Mesendoderm (in vitro differentiated cells): ENCODE results near the gene RAVER1.
"Not testable (repeated sequence)": the region's sequence is repeated elsewhere in the genome, so short reads cannot be mapped to it uniquely, and the experiment has no call there.

Experiments
- DNase-seq: peaks from one replicate; pipeline ENCODE4 v3.0.0; 2013
- H2AK5ac ChIP-seq: 2 replicates; pipeline ENCODE4 v1.6.1; 2013; ENCODE audit warnings: low read length, inconsistent platforms
- H2BK120ac ChIP-seq: 2 replicates; pipeline ENCODE4 v1.6.1; 2013; ENCODE audit warnings: low read depth, mild to moderate bottlenecking, low read length, moderate library complexity, mixed read lengths
- H2BK15ac ChIP-seq: replicated peaks from 2 replicates; pipeline ENCODE4 v1.6.1; 2013; ENCODE audit warnings: low read depth, mild to moderate bottlenecking, moderate library complexity
- H2BK5ac ChIP-seq: 2 replicates; pipeline ENCODE4 v1.6.1; 2013; ENCODE audit warnings: low read length, inconsistent platforms
- H3K18ac ChIP-seq: 2 replicates; pipeline ENCODE4 v1.6.1; 2013; ENCODE audit warnings: mild to moderate bottlenecking, low read length, mixed read lengths
- H3K23ac ChIP-seq: one replicate; pipeline ENCODE4 v1.6.1; 2013; ENCODE audit warnings: low read length
- H3K27ac ChIP-seq: 2 replicates; pipeline ENCODE4 v1.5.1; 2013; ENCODE audit warnings: low read depth, mild to moderate bottlenecking, inconsistent platforms, low read length, moderate library complexity
- H3K27me3 ChIP-seq: 2 replicates; pipeline ENCODE4 v1.6.1; 2013; ENCODE audit warnings: low read length, control low read depth, mild to moderate bottlenecking, inconsistent platforms; ENCODE audit not compliant: insufficient read depth, poor library complexity
- H3K36me3 ChIP-seq: 2 replicates; pipeline ENCODE4 v1.6.1; 2013; ENCODE audit warnings: low read length, inconsistent platforms; ENCODE audit not compliant: control insufficient read depth, insufficient read depth
- H3K4ac ChIP-seq: one replicate; pipeline ENCODE4 v1.6.1; 2013; ENCODE audit warnings: low read depth, mild to moderate bottlenecking, low read length, moderate library complexity
- H3K4me1 ChIP-seq: 2 replicates; pipeline ENCODE4 v1.6.1; 2013; ENCODE audit warnings: low read depth, low read length, inconsistent platforms; ENCODE audit not compliant: control insufficient read depth
- H3K4me2 ChIP-seq: 2 replicates; pipeline ENCODE4 v1.6.1; 2013; ENCODE audit warnings: low read length
- H3K4me3 ChIP-seq: 2 replicates; pipeline ENCODE4 v1.5.1; 2013; ENCODE audit warnings: mild to moderate bottlenecking, low read length
- H3K56ac ChIP-seq: one replicate; pipeline ENCODE4 v1.6.1; 2013; ENCODE audit warnings: low read length
- H3K79me1 ChIP-seq: 2 replicates; pipeline ENCODE4 v1.6.1; 2013; ENCODE audit warnings: low read length, inconsistent platforms
- H3K79me2 ChIP-seq: 2 replicates; pipeline ENCODE4 v1.6.1; 2013; ENCODE audit warnings: mild to moderate bottlenecking, low read length; ENCODE audit not compliant: control insufficient read depth, insufficient read depth
- H3K9ac ChIP-seq: 2 replicates; pipeline ENCODE4 v1.6.1; 2013; ENCODE audit warnings: low read length, inconsistent platforms
- H4K5ac ChIP-seq: one replicate; pipeline ENCODE4 v1.6.1; 2013; ENCODE audit warnings: low read length
- H4K8ac ChIP-seq: one replicate; pipeline ENCODE4 v1.6.1; 2013; ENCODE audit warnings: low read depth, mild to moderate bottlenecking, control low read depth, low read length, moderate library complexity
- WGBS: extraction: QIAGEN DNeasy Blood & Tissue Kit; methylation state at CpG from one replicate; pipeline ENCODE4 v1.1.7; 2013; ENCODE audit warnings: low lambda C conversion rate, missing lambda C conversion rate; ENCODE audit not compliant: insufficient coverage; ENCODE audit errors: extremely low coverage; 5-methylcytosine and 5-hydroxymethylcytosine counted together

The RAVER1 gene

GRCh38 chr19:10283301-10284064, 49.8 kb downstream of the RAVER1 start:
- no peak overlapping the region for H3K4me2 ChIP-seq
- no peaks in the 10 kb centered on the region for H3K79me1 ChIP-seq
- no peak overlapping the region for H4K5ac ChIP-seq
- no peaks in the 10 kb centered on the region for H3K79me2 ChIP-seq
- H3K4ac ChIP-seq: no peak overlapping the region
- no peak overlapping the region for H2BK120ac ChIP-seq
- peaks cover 7% of the 10 kb centered on the region for H3K27me3 ChIP-seq
- DNase-seq: no peak
- H2BK5ac ChIP-seq: no peak overlapping the region
- H3K18ac ChIP-seq: no peak overlapping the region
- no peak overlapping the region for H2AK5ac ChIP-seq
- no peak overlapping the region for H3K4me3 ChIP-seq
- WGBS: no CpG with 5 or more reads among the region's 23 CpGs
- no peak overlapping the region for H3K27ac ChIP-seq
- no peaks in the 10 kb centered on the region for H3K4me1 ChIP-seq
- H3K56ac ChIP-seq: no peak overlapping the region
- H3K9ac ChIP-seq: no peak overlapping the region
- no peak overlapping the region for H4K8ac ChIP-seq
- no peak overlapping the region for H2BK15ac ChIP-seq
- no peak overlapping the region for H3K23ac ChIP-seq
- H3K36me3 ChIP-seq: no peaks in the 10 kb centered on the region

DNA sequence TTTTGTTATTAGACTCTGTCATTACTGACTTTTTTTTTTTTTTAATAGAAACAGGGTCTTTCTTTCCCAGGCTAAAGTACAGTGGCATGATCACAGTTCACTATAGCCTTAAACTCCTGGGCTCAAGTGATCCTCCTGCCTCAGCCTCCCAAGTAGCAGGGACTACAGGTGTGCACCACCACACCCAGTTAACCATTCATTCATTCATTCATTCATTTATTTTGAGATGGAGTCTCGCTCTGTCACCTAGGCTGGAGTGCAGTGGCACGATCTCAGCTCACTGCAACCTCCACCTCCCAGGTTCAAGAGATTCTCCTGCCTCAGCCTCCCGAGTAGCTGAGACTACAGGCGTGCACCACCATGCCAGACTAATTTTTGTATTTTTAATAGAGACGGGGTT, 51.3 kb downstream of the RAVER1 start:
- H3K36me3 ChIP-seq, H2BK120ac ChIP-seq, H3K23ac ChIP-seq, DNase-seq, H2BK5ac ChIP-seq, H3K79me1 ChIP-seq, H3K4ac ChIP-seq, H3K27me3 ChIP-seq, H3K27ac ChIP-seq, H3K4me2 ChIP-seq, H3K56ac ChIP-seq, H4K5ac ChIP-seq, H3K18ac ChIP-seq, H2AK5ac ChIP-seq, H4K8ac ChIP-seq, H3K9ac ChIP-seq, H3K4me3 ChIP-seq, H2BK15ac ChIP-seq, H3K4me1 ChIP-seq, H3K79me2 ChIP-seq: not testable (repeated sequence)
- no CpG with 5 or more reads among the region's 5 CpGs for WGBS

DNA sequence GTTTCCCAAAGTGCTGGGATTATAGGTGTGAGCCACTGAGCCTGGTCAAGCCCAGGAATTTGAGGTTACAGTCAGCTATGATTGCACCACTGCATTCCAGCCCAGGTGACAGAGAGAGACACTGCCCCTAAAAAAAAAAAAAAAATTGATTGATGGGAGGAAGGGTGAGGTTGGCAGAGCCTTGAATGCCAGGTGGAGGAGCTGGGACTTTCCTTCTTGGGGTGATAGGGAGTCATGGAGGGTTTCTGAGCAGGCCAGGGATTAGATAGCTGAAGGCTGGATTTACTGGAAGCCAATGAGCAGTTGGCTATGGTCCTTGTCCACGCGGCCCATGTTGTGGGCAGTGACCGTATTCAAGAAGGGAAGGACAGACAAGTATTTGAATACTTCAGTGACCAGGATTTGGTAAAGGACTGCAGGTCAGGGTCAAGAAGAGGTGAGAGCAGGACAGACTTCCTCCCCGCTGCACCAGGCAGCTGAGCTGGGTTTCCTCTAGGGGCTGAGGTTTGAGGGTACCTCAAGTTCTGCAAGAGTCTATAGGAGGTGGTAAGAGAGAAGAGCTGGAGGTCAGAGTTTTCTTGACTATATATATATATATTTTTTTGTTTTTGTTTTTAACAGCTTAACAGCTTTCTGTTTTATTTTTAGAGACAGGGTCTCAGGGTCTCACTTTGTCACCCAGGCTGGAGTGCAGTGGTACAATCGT, 53.4 kb downstream of the RAVER1 start:
- no peak overlapping the region for H3K4me3 ChIP-seq
- H4K8ac ChIP-seq: no peak overlapping the region
- no peak overlapping the region for H3K56ac ChIP-seq
- H2BK5ac ChIP-seq: no peak overlapping the region
- no peaks in the 10 kb centered on the region for H3K4me1 ChIP-seq
- no peak overlapping the region for H2AK5ac ChIP-seq
- no peaks in the 10 kb centered on the region for H3K27me3 ChIP-seq
- H3K79me1 ChIP-seq: no peaks in the 10 kb centered on the region
- H3K9ac ChIP-seq: no peak overlapping the region
- H4K5ac ChIP-seq: no peak overlapping the region
- H3K79me2 ChIP-seq: no peaks in the 10 kb centered on the region
- no CpG with 5 or more reads among the region's 5 CpGs for WGBS
- no peak overlapping the region for H2BK120ac ChIP-seq
- no peak overlapping the region for H3K23ac ChIP-seq
- no peaks in the 10 kb centered on the region for H3K36me3 ChIP-seq
- H3K4me2 ChIP-seq: no peak overlapping the region
- no peak for DNase-seq
- no peak overlapping the region for H2BK15ac ChIP-seq
- no peak overlapping the region for H3K4ac ChIP-seq
- H3K27ac ChIP-seq: no peak overlapping the region
- no peak overlapping the region for H3K18ac ChIP-seq

DNA sequence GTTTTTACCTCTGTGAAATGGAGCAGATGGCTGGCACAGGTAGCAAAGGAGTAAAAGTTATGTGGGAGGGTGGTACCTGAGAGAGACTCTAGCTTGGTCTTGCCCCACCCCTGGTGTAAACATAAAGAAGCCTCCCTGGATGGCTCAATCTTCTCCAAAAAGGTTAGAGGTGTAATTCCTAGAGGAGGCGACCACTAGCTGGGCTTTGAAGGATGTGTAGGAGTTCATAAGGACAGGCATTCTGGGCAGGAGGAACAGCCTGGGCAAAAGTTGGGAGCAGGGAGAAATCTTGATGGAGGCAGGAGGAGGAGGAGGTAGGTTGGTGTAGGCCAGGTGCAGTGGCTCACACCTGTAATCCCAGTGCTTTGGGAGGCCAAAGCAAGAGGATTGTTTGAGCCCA, 54.4 kb downstream of the RAVER1 start:
- Histone ChIP-seq H3K9ac (no peak overlapping the region), H3K36me3 (no peaks in the 10 kb centered on the region), H3K18ac (no peak overlapping the region), H3K79me1 (no peaks in the 10 kb centered on the region), H3K4ac (no peak overlapping the region), H3K23ac (no peak overlapping the region), H3K27ac (no peak overlapping the region), H3K79me2 (no peaks in the 10 kb centered on the region), H4K5ac (no peak overlapping the region), H2BK15ac (no peak overlapping the region), H3K4me2 (no peak overlapping the region), H2BK120ac (no peak overlapping the region), H3K4me3 (no peak overlapping the region), H2AK5ac (no peak overlapping the region), H3K56ac (no peak overlapping the region), H4K8ac (no peak overlapping the region), H3K27me3 (no peaks in the 10 kb centered on the region), H3K4me1 (no peaks in the 10 kb centered on the region), H2BK5ac (no peak overlapping the region)
- no CpG with 5 or more reads among the region's 1 CpG for WGBS
- DNase-seq: no peak

- Histone ChIP-seq H3K18ac (no peak overlapping the region), H2BK120ac (no peak overlapping the region), H4K8ac (no peak overlapping the region), H4K5ac (no peak overlapping the region), H3K36me3 (no peaks in the 10 kb centered on the region), H3K79me2 (no peaks in the 10 kb centered on the region), H3K23ac (no peak overlapping the region), H3K4me3 (no peak overlapping the region), H3K79me1 (no peaks in the 10 kb centered on the region), H3K27ac (no peak overlapping the region), H2BK5ac (no peak overlapping the region), H3K4ac (no peak overlapping the region), H3K4me2 (no peak overlapping the region), H3K56ac (no peak overlapping the region), H3K9ac (no peak overlapping the region), H3K4me1 (no peaks in the 10 kb centered on the region), H3K27me3 (no peaks in the 10 kb centered on the region), H2BK15ac (no peak overlapping the region), H2AK5ac (no peak overlapping the region)
- no CpG with 5 or more reads among the region's 9 CpGs for WGBS
- DNase-seq: no peak
Measured at GRCh38 chr19:10277795-10278589, 55.3 kb downstream of the RAVER1 start.
